Activated CD4-positive, alpha-beta T cell treated with anti-CD3 and anti-CD28 coated beads, Interleukin-2, amount 50 U/mL, for 48 hours (primary cell): ENCODE results near the gene TCP11.
"Not testable (repeated sequence)": the region's sequence is repeated elsewhere in the genome, so short reads cannot be mapped to it uniquely, and the experiment has no call there.

Experiments
- DNase-seq, 2 experiments: peaks; one replicate each; pipeline ENCODE4 v3.0.0-alpha.2; 2020

Gene TCP11

GRCh38 chr6:35142588-35143569, 1.7 kb upstream of the TCP11 start:
- DNase-seq, result no peak

- DNase-seq, result no peak
Observed at GRCh38 chr6:35140639-35141006, 516 bp downstream of the TCP11 start.

GRCh38 chr6:35139924-35140638, 1.1 kb downstream of the TCP11 start:
- DNase-seq, result peak; percentile 28 to 42

- DNase-seq, result no peak
Observed at GRCh38 chr6:35139470-35139869, 1.7 kb downstream of the TCP11 start.

- DNase-seq, result not testable (repeated sequence)
Observed at GRCh38 chr6:35138191-35138590, 2.9 kb downstream of the TCP11 start.

- no peak for DNase-seq
Observed at GRCh38 chr6:35136185-35136584, 5.0 kb downstream of the TCP11 start.

- DNase-seq, result no peak
Observed at GRCh38 chr6:35128496-35128895, 12.6 kb downstream of the TCP11 start.

- DNase-seq, result no peak
Observed at GRCh38 chr6:35128042-35128441, 13.1 kb downstream of the TCP11 start.

- no peak for DNase-seq
Observed at GRCh38 chr6:35124356-35124755, 16.8 kb downstream of the TCP11 start.

- no peak for DNase-seq
Observed at GRCh38 chr6:35120746-35121145, 20.4 kb downstream of the TCP11 start.

- no peak for DNase-seq
Observed at GRCh38 chr6:35108309-35108885, 32.7 kb downstream of the TCP11 start.

GRCh38 chr6:35107761-35108160, 33.4 kb downstream of the TCP11 start:
- DNase-seq, result not testable (repeated sequence)

- not testable (repeated sequence) for DNase-seq
Observed at GRCh38 chr6:35107208-35107607, 33.9 kb downstream of the TCP11 start.

- DNase-seq, result not testable (repeated sequence)
Observed at GRCh38 chr6:35106061-35106460, 35.1 kb downstream of the TCP11 start.

GRCh38 chr6:35105078-35105477, 36.1 kb downstream of the TCP11 start:
- DNase-seq, result no peak

GRCh38 chr6:35099116-35099515, 42.0 kb downstream of the TCP11 start:
- no peak for DNase-seq

GRCh38 chr6:35096129-35096862, 44.8 kb downstream of the TCP11 start:
- no peak for DNase-seq

GRCh38 chr6:35094183-35094582, 47.0 kb downstream of the TCP11 start:
- DNase-seq, result no peak

- no peak for DNase-seq
Observed at GRCh38 chr6:35093783-35094182, 47.4 kb downstream of the TCP11 start.

GRCh38 chr6:35093118-35093445, 48.1 kb downstream of the TCP11 start:
- no peak for DNase-seq

GRCh38 chr6:35092362-35093117, 48.6 kb downstream of the TCP11 start:
- DNase-seq, result no peak
